ENCODE results near the gene BASP1. TPM values are rescaled to one million over a fixed set of nuclear protein-coding genes. Genes with fewer than 3 reads are reported as not detected.

The BASP1 gene
- total and polyA plus RNA-seq, 11 donors, result 0.66 to 13.6 (median 2.8) TPM

DNA sequence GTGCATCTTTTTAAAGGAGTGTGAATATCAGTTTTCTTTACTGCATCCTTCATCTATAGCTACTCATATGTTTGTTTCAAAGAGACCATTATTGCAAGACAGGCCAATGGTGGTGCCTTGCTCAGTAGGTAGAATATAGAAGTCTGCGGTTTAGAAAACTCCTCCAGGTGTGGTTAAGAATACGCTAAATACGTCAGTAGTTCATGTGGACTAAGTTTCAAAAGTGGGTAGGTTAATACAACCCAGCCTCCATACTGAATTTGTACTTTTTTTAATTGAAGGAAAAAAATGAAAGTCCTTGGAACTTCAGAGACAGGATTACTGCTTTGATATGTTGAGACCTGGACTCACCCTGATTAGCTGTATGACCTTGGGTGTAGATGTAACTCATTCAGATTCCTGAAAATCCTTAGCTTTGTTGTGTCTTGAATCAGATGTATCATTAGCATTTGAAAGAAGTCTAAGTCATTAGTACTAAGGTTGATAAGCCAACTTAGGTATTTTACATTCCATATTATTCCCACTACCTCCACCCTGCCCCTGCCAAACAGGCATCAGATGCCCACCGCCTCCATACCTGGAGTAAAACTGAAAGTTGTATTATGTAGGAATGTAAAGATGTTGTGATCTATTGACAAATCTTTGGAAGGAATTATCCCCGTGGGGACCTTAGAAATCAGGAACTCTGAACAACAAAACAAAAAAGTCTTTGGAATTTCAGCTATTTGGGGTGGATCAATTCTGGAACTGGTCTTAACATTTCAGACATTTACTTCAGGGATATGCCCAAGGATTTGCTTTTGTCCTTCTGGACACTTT is 6.1 kb downstream of the BASP1 start:
- Histone ChIP-seq H3K9me3 (no peaks in the 10 kb centered on the region), H3K4me3 (no peak overlapping the region), H3K27ac (no peak overlapping the region), H3K36me3 (no peaks in the 10 kb centered on the region), H3K4me1 (peaks cover 0 to 16% (median 3%) of the 10 kb centered on the region in 12 donors), H3K27me3 (peaks cover 0 to 58% (median 12%) of the 10 kb centered on the region in 9 donors)
- ATAC-seq (no peak), DNase-seq (no peak)
- 86 to 90% (median 88%) methylated on average over 5 of the region's 5 CpGs for WGBS, 4 donors
- intact Hi-C loops (cut with DNase I), result no loop called here
- no peak for TF ChIP-seq POLR2A (IDR thresholded peaks at IDR 0.05)
- no peak for TF ChIP-seq CTCF (IDR thresholded peaks at IDR 0.05)

GRCh38 chr5:17224858-17225511 is 7.6 kb downstream of the BASP1 start:
- no peaks in the 10 kb centered on the region for H3K36me3 ChIP-seq
- H3K27me3 ChIP-seq, result peaks cover 0 to 44% (median 2%) of the 10 kb centered on the region in 9 donors
- no peaks in the 10 kb centered on the region for H3K9me3 ChIP-seq
- no peak for DNase-seq
- intact Hi-C loops (cut with DNase I), result no loop called here
- no peak for TF ChIP-seq POLR2A (IDR thresholded peaks at IDR 0.05)
- TF ChIP-seq CTCF (IDR thresholded peaks at IDR 0.05), result no peak
- peaks cover 0 to 20% (median 0%) of the 10 kb centered on the region in 12 donors for H3K4me1 ChIP-seq
- ATAC-seq, result no peak
- H3K27ac ChIP-seq, result no peak overlapping the region
- 79 to 83% (median 81%) methylated on average over 11 of the region's 11 CpGs for WGBS, 4 donors
- no peak overlapping the region for H3K4me3 ChIP-seq

GRCh38 chr5:17225520-17225919 is 8.1 kb downstream of the BASP1 start:
- intact Hi-C loops (cut with DNase I), result no loop called here
- ATAC-seq, result no peak
- no peak for DNase-seq

More at GRCh38 chr5:17225520-17225919, 8.1 kb downstream of the BASP1 start:
- Histone ChIP-seq H3K4me1 (peaks cover 0 to 20% (median 0%) of the 10 kb centered on the region in 12 donors), H3K27me3 (peaks cover 0 to 39% (median 0%) of the 10 kb centered on the region in 9 donors), H3K4me3 (no peak overlapping the region), H3K9me3 (no peaks in the 10 kb centered on the region), H3K27ac (no peak overlapping the region), H3K36me3 (no peaks in the 10 kb centered on the region)
- TF ChIP-seq CTCF (IDR thresholded peaks at IDR 0.05) (no peak), POLR2A (IDR thresholded peaks at IDR 0.05) (no peak)
- 88 to 90% (median 88%) methylated on average over 9 of the region's 9 CpGs for WGBS, 4 donors
